Adrenal gland (tissue), 5 donors: ENCODE data around the gene CALN1.

Experiments used
- CTCF ChIP-seq, 6 experiments: fragments of 450-650 bp in 4 of 6; fragments of 200-600 bp in 2 of 6; sonication (generic) in 1 of 6; IDR thresholded peaks; 1 replicate in 5 of 6; 2 replicates in 1 of 6; pipeline versions ENCODE4 v1.5.1 to v1.8.0; 2016 to 2021; ENCODE audit warnings: antibody characterized with exemption in 6 of 6, mild to moderate bottlenecking in 2 of 6, moderate library complexity in 1 of 6
- POLR2A ChIP-seq, 2 donors: fragments of 450-650 bp; IDR thresholded peaks; one replicate each; pipeline ENCODE4 v1.6.1; 2017; ENCODE audit warnings: antibody characterized with exemption in 2 of 2, mild to moderate bottlenecking in 2 of 2, moderate library complexity in 1 of 2
- donor health status: DM: no; HTN: no; CAD: no.

- TF ChIP-seq CTCF (IDR thresholded peaks at IDR 0.05) (no peak), POLR2A (IDR thresholded peaks at IDR 0.05) (no peak)
Measured at GRCh38 chr7:72196176-72196575, 216.0 kb downstream of the CALN1 start.
